ENCODE results near the gene CALU.

CALU gene

DNA sequence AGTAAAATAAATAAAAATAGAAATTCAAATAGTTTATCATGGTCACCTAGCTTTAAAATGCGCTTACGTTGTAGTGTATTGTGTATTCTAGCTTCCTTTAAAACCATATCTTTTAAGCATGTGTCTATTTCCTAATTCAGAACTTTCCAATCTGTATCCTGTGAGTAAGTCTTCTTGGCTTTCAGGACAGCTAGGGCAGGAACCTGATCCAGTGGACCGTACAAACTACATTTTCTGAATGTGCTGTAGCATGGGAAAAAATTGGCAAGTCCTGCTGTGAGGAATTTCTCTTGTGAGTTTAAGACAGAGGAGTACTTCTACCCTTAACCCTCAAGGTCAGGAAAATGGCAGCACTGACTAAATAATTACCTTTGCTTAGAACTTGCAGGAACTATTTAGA, 24.4 kb downstream of the CALU start:
- peaks cover 17% of the 10 kb centered on the region for H3K36me3 ChIP-seq (ENCODE audit: low read length)
- no peaks in the 10 kb centered on the region for H3K9me3 ChIP-seq (ENCODE audit: insufficient read depth, low read length)
- no peak overlapping the region for H3K4me2 ChIP-seq (ENCODE audit: low read depth, low read length, poor library complexity, severe bottlenecking)
- no peaks in the 10 kb centered on the region for H3K79me2 ChIP-seq (ENCODE audit: insufficient read depth, low read length)
- no peak overlapping the region for H3K27ac ChIP-seq (ENCODE audit: low read depth, low read length)
- H3K9me2 ChIP-seq (replicated peaks; ENCODE audit: insufficient read depth, low read length) = no peaks in the 10 kb centered on the region
- H3F3A ChIP-seq (ENCODE audit: insufficient read depth) = 0 out of 2 replicates have a peak, but pooled peaks cover 2% of the 10 kb centered on the region
- H3K27me3 ChIP-seq (ENCODE audit: low read length) = no peaks in the 10 kb centered on the region
- no peak overlapping the region for H3K4me3 ChIP-seq (ENCODE audit: insufficient read depth, low read length, poor library complexity, severe bottlenecking)
- H3K9ac ChIP-seq (ENCODE audit: low read length) = no peak overlapping the region
- no peak overlapping the region for H2AFZ ChIP-seq (ENCODE audit: low read depth, low read length, severe bottlenecking)
- TF ChIP-seq, protein P1, sequence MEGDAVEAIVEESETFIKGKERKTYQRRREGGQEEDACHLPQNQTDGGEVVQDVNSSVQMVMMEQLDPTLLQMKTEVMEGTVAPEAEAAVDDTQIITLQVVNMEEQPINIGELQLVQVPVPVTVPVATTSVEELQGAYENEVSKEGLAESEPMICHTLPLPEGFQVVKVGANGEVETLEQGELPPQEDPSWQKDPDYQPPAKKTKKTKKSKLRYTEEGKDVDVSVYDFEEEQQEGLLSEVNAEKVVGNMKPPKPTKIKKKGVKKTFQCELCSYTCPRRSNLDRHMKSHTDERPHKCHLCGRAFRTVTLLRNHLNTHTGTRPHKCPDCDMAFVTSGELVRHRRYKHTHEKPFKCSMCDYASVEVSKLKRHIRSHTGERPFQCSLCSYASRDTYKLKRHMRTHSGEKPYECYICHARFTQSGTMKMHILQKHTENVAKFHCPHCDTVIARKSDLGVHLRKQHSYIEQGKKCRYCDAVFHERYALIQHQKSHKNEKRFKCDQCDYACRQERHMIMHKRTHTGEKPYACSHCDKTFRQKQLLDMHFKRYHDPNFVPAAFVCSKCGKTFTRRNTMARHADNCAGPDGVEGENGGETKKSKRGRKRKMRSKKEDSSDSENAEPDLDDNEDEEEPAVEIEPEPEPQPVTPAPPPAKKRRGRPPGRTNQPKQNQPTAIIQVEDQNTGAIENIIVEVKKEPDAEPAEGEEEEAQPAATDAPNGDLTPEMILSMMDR (IDR thresholded peaks at IDR 0.05; ENCODE audit: insufficient read depth, low read length, poor library complexity, severe bottlenecking) = no peak
- TF ChIP-seq EZH2phosphoT487 (conservative IDR thresholded peaks at IDR 0.05; ENCODE audit: low read length) = no peak
- no peaks in the 10 kb centered on the region for H4K20me1 ChIP-seq (ENCODE audit: low read depth, low read length)

DNA sequence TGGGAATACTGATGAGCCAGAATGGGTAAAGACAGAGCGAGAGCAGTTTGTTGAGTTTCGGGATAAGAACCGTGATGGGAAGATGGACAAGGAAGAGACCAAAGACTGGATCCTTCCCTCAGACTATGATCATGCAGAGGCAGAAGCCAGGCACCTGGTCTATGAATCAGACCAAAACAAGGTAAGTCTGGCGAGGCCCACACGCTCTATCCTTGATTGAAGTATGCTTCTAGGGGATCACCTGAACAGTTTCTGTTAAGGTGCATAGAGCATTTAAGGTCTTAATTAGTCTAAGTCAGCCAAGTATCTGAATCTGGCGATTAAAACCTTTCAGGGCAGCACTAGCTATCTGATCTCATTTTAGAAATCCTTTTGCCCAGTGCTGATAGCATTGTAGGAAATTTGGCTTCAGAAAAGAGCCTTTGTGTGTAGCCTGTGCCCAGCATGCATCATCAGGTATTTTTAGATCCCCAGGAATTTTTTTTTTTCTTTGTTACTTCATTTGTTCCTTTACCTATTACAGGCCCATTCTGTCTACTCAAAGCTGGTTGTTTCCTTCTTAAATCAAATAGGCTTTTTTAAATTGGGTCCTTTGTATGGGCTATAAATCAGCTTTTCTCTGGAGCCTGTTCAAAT, 28.4 kb downstream of the CALU start:
- Histone ChIP-seq H4K20me1 (ENCODE audit: low read depth, low read length) (no peaks in the 10 kb centered on the region), H3K27me3 (ENCODE audit: low read length) (no peaks in the 10 kb centered on the region), H3K4me2 (ENCODE audit: low read depth, low read length, poor library complexity, severe bottlenecking) (no peak overlapping the region), H2AFZ (ENCODE audit: low read depth, low read length, severe bottlenecking) (no peak overlapping the region), H3K4me3 (ENCODE audit: insufficient read depth, low read length, poor library complexity, severe bottlenecking) (no peak overlapping the region), H3K27ac (ENCODE audit: low read depth, low read length) (no peak overlapping the region), H3K9me3 (ENCODE audit: insufficient read depth, low read length) (no peaks in the 10 kb centered on the region), H3K36me3 (ENCODE audit: low read length) (peaks cover 21% of the 10 kb centered on the region), H3K9me2 (replicated peaks; ENCODE audit: insufficient read depth, low read length) (no peaks in the 10 kb centered on the region), H3K9ac (ENCODE audit: low read length) (no peak overlapping the region), H3K79me2 (ENCODE audit: insufficient read depth, low read length) (no peaks in the 10 kb centered on the region), H3F3A (ENCODE audit: insufficient read depth) (no peaks in the 10 kb centered on the region)
- TF ChIP-seq EZH2phosphoT487 (conservative IDR thresholded peaks at IDR 0.05; ENCODE audit: low read length) = no peak
- TF ChIP-seq, protein P1 (IDR thresholded peaks at IDR 0.05; ENCODE audit: insufficient read depth, low read length, poor library complexity, severe bottlenecking) = no peak

DNA sequence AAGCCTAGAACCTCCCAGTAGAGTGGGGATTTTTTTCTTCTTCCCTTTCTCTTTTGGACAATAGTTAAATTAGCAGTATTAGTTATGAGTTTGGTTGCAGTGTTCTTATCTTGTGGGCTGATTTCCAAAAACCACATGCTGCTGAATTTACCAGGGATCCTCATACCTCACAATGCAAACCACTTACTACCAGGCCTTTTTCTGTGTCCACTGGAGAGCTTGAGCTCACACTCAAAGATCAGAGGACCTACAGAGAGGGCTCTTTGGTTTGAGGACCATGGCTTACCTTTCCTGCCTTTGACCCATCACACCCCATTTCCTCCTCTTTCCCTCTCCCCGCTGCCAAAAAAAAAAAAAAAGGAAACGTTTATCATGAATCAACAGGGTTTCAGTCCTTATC, 31.1 kb downstream of the CALU start:
- Histone ChIP-seq H4K20me1 (ENCODE audit: low read depth, low read length) (no peaks in the 10 kb centered on the region), H3K36me3 (ENCODE audit: low read length) (peaks cover 21% of the 10 kb centered on the region), H3K4me2 (ENCODE audit: low read depth, low read length, poor library complexity, severe bottlenecking) (no peak overlapping the region), H3K9me3 (ENCODE audit: insufficient read depth, low read length) (no peaks in the 10 kb centered on the region), H3K9me2 (replicated peaks; ENCODE audit: insufficient read depth, low read length) (no peaks in the 10 kb centered on the region), H3F3A (ENCODE audit: insufficient read depth) (no peaks in the 10 kb centered on the region), H3K27me3 (ENCODE audit: low read length) (no peaks in the 10 kb centered on the region), H3K27ac (ENCODE audit: low read depth, low read length) (no peak overlapping the region), H3K4me3 (ENCODE audit: insufficient read depth, low read length, poor library complexity, severe bottlenecking) (no peak overlapping the region), H3K79me2 (ENCODE audit: insufficient read depth, low read length) (no peaks in the 10 kb centered on the region), H2AFZ (ENCODE audit: low read depth, low read length, severe bottlenecking) (no peak overlapping the region), H3K9ac (ENCODE audit: low read length) (no peak overlapping the region)
- TF ChIP-seq EZH2phosphoT487 (conservative IDR thresholded peaks at IDR 0.05; ENCODE audit: low read length) = no peak
- TF ChIP-seq, protein P1 (IDR thresholded peaks at IDR 0.05; ENCODE audit: insufficient read depth, low read length, poor library complexity, severe bottlenecking) = no peak

All from SU-DHL-6 (cell line).